Measurements from ENCODE around the gene MXRA8.
"Not testable (repeated sequence)": the region's sequence is repeated elsewhere in the genome, so short reads cannot be mapped to it uniquely, and the experiment has no call there.

Gene MXRA8

DNA sequence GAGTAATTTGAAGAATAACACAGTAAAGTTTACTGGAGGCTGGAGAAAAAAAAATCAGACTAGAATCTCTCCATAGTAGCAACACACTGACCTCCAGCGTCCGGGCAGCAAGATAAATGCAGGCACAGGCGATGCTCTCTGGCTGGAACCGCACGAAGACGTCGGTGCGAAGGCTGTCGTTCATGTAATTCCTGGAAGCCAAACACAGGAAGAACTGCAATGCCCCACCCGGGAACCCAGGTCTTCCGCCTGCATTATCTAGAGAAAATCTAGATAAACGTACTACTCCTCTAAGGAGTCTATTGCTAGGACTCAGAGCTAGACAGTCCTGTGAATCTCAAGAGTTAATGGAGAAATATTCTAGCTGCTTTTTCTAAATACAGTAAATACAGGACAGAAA, 32.3 kb upstream of the MXRA8 start:
- no peak for DNase-seq

DNA sequence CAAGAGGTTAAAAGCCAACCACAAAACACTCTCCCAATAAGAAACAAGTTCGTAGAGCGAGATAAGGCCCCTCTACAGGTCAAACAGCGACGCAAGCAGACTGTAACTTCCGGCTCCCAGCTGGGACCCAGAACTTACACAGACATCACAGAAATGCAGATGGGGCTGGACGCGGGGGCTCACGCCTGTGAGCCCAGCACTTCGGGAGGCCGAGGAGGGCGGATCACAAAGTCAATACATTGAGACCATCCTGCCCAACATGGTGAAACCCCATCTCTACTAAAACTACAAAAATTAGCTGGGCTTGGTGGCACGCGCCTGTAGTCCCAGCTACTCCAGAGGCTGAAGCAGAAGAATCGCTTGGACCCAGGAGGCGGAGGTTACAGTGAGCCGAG, 29.7 kb upstream of the MXRA8 start:
- no peak for DNase-seq

DNA sequence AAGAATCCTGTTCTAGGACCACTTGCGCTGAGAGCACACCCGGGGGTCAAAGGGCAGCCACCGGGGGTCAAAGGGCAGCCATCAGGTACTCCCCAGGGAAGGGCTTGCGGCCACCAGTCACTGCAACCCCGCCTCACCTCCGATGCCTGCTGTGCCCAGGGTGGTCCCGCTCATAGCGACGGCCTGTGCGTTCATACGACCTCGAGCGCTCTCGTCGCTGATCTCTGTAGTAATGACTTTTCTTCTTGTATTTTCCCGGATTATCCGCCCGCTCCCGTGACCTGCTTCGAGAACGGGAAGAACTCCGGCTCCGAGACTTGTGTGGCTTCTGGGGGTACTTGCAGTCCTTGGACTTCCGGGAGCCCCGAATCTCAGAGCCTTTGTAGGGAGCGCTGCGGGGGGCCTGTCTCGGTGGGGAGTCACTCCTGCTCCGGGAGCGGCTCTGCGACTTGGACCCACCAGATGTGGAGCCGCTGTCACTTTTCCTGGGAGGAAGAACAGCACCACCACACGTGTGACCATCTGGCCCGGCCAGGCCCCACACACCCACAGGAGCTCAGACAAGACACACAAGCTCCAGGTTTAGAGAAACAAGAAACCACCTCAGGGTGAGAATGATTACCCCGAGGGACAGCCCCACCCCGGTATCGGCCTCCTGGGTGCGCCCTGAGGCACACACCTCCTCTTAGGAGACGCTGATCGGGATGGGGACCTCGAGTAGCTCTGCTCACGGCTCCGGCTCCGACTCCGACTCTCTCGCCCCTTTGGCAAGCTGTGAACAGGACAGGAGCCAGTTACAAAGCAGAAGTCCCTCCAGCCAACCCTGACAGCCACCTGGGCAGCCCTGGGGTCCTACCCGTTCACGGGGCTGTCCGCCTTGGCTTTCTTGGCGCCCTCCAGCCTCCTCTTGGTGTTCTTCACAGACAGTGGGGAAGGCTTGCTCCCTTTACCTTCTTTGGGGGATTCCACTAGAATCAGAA, 29.0 kb upstream of the MXRA8 start:
- DNase-seq: no peak

DNA sequence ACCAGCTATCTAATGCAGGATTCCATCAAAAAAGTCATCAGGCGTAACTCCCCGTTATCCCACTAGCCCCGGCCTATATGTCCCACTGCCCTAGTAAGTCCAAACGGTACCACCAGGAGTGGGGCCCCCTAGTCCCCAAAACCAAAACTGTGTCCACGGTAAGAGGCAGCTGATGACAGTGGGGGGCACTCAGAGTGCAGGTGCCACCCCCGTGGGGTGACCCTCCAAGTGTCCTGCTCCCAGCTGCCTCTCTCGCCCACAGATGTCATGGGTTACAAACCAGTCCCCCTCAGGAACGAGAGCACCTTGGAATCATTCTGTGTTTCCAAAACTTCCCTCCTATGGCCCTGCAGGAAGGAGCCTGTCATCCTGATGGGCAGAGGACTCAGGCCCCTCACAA, 27.6 kb upstream of the MXRA8 start:
- DNase-seq: no peak

DNA sequence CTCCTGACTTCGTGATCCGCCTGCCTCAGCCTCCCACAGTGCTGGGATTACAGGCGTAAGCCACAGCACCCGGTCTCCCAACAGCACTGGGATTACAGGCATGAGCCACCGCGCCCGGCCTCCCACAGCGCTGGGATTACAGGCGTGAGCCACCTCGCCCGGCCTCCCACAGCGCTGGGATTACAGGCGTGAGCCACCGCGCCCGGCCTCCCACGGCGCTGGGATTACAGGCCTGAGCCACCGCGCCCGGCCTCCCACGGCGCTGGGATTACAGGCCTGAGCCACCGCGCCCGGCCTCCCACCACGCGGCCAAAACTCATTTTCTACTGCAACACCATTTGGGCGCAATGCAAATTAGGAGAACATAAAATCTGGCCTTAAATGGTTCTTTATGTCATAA, 27.0 kb upstream of the MXRA8 start:
- not testable (repeated sequence) for DNase-seq

DNA sequence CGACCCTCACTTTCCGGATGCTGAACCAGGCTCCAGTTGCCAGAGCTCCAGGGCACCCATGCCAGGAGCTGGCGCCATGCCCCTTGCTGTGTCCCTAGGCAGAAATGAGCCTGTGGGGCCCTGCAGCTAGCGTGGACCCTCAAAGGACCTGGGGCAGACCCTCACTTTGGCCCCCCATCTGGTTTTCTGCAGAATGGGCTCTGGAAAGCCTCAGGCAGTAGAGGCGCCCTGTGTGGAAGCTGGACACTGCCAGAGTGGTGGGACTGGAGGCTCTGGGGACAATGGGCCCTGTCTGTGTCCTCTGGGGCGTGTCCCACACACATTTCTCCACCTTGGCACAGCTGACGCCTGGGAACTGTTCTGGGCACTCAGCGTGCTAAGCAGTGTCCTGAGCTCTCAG, 22.9 kb upstream of the MXRA8 start:
- DNase-seq: no peak

DNA sequence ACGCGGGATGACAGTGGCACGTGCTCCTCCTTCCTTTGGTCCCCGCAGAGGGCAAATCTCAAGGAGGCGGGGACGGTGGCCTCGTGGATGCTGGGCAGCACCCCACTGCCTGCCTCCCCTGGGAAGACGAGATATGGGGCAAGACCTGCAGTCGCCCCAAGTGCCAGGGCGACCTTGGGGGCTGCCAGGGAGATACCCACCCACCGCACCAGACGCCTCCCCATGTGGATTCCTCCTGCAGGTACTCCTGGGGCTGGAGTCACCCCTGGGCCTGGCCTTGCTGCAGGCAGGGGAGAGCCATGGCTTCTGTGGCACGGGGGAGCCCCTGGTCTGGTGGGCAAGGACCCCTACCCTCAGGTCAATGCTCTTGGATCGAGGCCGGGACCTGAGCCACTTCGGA, 22.5 kb upstream of the MXRA8 start:
- DNase-seq: no peak

DNA sequence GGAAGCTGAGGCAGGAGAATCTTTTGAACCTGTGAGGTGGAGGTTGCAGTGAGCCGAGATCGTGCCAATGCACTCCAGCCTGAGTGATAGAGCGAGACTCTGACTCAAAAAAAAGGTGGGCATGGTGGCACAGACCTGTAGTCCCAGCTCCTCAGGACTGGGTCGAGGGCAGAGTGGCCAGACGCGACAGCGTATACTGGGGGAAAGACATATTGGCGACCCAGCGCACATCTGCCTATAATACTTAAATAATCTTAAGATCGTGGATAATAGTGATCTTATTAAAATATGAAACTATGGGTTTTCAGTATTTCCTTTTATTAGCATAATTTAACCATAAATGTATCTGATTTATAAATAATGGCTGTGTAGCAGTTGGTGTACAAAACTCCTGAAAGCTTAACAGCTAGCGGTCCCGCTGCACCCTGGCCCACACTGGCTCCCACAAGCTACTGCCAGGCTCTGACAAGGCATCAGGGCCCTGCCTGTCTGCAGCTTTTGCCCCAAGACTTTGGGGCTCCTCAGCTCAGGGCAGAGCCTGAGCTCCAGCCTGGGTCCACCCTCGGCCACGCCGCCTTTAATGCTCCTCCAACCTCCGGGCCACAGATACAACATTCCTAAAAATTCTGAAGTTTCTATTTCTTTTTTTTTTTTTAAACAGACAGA, 19.3 kb upstream of the MXRA8 start:
- no peak for DNase-seq

DNA sequence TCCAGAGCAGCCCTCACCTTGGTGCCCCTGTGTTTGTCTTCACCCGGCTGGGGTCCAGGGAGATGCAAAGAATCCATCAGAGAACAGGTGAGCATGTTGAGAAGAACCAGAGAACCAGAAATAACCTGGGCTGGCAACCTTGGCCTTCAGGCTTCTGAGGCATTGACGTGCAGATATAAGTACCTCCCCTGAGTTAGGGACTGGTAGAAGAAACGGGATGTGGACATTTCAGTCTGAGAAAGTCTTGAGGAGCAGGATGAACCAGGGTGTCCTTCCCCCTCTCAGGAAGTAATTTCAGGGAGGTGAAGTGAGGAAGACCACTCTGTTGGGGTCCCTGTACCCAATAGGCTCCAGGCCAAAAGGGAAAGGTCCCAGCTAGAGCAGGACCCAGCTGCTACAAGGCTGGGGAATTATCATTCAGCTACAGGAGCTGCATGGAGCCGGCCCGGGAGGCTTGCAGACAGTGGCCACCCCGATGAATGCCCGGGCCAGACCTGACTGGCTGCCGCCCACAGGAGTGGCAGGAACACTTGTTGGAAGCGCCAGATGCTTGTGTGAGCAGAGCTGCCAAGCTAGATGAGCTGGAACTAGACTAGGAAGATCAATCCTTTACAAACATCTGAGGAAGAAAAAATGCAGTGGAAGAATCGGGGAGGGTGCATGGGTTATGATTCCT, 18.3 kb upstream of the MXRA8 start:
- no peak for DNase-seq

DNA sequence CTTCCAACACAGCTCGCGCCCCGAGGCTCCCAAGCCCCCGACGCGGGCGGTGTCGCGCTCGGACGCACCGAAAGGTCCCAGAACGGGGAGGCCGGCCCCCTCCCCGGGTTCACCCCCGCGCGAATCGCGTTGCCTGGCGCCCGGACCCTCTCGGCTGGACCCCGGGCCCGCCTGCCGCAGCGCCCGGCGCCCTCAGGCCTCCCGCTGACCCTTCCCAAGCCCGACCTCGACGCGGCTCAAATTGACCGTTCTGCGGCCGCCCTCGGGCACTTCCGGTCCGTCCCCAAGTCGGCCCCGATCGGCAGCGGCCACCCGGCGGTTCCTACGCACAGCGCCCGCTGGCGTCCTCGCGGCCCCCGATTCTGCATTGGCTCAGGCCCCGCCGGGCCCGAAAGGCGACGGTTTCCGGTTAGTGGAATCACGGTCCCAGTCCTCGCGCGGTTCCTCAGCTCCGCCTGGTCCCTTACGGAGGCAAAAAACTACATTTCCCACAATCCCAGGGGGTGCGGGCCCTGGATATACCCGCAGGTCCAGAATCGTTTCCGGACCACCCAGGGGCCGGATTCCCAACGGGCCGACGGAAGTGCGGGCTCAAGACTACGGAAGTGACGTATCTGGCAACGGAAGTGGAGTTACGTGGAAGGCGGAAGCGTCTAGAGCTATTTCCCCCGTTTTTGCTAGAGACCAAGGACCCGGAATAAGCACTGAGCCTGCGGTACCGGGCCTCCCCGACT, 16.7 kb upstream of the MXRA8 start, which contains the start of gene AURKAIP1:
Gene AURKAIP1 (minus strand): TSS at position 279 of the 734 bp plus-strand sequence. CDS start 451 bp downstream, outside the sequence.
- DNase-seq: peak; percentile 99

DNA sequence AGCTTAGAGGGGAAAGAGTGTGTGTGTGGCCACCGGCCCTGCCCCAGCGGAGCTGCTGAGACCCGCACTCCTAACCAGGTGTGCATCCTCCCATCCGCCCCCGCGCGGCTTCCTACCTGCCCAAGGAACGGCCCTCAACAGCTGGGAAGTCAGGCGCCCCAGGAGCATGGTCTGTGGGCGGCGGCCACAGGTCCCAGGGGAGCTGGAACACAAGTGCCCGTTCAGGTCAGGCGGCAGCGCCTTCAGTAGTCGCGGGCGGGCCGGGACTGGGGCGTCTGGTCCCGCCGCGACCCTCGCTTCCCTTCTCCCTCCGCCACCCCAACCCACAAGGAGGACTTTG, 16.2 kb upstream of the MXRA8 start:
- DNase-seq: no peak

DNA sequence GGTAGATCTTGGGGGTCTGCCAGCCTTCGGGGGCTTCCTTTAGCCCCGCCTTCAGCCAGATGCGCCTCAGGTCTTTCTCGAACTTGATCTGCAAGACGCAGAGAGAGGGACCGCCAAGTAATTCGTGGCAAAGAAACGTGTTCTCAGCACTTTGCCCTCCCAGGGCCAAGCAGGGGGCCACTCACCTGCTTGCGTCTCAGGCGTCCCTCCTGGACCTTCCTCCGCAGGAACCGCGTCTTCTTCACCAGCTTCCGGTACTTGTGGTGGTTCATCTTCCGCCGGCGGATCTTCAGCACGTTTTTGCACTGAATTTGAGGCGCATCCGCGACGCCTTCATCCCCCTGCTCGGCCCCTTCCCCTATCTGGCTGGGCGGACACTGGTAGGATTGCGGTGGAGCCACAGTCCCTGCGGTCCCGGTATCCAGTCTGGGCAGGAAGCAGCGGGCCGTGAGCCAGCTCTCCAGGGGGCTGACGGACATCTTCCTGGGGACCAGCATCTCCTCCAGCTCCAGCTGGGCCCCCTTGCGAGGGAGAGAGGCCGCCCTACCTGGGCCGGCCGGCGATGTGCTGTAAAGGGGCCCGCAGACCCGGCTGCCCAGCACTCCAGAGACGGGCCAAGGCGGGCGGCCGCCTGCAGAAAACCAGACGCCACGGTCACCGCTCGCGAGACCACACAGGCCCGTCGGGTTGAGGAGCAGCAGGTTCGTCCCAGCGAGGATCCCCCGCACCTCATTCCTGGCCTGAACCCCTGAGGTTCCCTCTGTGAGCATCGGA, 15.6 kb upstream of the MXRA8 start:
- DNase-seq: no peak

DNA sequence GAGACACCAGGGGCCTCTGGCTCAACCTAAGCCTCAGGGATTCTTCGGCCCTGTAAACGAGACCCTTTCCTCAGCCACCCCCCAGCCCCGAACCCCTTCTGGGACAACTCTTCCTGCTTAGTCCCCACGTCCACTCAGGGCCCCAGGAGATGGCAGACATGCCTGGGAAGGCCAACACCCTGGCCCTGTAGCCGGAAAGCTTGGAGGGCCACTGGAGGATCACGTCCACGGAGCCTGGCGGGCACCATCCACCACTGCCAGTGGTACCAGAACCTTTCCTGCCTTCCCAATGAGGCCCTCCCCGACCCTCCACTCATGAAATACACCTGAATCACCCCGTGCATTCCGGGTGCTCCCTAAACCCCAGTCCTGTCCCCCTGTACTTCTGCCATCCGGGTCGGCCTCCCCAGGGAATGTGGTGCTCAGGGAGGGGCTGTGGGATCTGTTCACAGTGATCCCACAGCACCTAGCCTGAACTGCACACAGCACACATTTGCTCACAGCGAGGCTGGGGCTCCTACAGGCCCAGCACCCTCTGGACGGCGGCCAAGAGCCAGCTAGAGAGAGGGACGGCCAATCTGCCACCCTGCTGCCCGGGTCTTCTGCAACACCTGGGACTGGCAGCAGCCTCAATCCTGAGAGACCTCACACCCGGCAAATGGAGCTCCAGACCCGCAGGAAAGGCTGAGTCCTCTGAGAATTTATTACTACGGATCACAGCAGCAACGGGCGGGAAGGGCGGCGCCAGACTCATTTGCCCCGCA, 14.9 kb upstream of the MXRA8 start:
- no peak for DNase-seq

DNA sequence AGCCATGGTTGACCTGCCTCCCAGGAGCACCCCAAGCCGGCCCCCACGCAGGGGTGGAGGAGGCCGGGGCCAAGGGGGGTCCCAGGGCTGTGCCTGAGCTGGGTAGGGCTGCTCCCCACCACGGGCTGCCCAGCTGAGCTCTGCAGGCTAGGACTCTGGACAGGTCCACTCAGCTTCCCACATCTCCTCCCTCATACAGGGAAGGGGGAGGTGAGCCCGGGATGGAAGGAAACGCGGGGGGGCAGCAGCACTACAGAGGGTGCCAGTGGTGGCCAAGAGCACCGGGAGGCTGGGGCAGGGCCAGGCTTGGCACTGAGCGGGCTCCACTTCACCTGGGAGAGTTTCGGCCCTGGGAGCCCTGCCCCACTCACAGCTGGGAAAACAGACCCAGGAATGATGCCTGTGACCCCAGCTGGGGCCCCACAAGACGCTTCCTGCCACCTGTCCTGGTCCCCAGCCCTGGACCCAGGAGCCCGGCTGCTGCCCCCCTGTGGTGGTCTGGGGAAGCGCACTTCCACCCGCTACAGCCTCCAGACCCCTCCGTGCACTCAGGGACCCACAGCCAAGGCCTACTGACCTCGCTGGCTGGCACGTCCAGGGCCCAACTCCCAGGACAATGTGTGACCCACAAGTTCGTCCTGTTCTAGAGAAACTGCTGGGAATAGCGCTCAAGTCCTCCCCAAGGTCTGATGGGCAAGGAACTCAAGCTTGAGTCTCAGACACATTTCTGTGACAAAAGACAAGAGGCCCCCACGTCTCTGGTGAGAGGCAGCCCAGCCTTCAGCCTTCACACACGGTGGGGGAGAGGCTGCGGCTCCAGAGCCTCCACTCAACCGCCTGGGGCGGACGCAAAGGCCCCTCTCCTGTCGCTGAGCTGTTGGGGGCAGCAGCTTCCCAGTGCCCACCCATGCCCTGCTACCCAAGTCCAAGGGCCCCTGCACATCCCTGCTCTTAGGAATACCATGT, 13.7 kb upstream of the MXRA8 start:
- peak; percentile 77 to 87 for DNase-seq

DNA sequence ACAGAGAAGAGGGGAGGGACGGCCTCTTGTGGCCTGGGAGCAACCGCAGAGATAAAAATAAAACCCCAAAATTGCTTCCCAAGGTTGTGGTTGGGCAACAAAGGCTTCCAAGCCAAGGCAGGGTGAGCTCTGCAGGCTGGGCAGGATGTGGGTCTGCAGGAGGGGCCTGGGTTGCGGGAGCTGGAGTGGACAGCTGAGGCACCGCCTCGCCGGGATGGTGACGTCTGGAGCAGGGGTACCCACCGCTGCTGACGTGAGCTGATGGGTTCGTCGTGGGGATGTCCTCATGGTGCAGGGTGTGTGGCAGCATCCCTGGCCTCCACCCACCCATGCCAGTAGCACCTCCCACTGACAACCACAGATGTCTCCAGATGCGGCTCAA, 13.0 kb upstream of the MXRA8 start:
- no peak for DNase-seq

DNA sequence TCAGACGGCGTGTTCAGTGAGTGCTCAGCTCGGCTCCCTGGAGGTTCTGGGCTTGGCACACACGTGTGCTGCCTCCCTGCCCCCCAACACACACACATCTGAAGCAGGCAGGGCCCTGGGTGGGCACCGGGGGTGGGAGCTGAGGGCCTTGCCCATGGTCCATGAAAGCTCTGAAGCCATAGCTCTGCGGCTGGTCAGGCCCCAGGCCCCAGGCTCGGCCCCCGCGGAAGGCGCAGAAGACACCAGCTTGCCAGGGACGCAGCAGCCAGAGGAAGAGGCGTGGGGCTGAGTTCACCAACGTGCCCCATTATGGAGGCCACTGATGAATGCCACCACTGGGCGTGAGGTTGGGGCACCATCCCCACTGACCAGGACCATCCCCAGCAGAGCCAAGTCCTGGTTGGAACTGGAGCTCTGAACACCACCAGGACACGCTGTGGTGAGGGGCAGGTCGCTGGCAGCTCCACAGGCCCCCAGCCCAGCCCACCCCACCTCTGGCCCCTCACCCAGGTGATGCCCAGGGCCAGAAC, 12.5 kb upstream of the MXRA8 start:
- no peak for DNase-seq

DNA sequence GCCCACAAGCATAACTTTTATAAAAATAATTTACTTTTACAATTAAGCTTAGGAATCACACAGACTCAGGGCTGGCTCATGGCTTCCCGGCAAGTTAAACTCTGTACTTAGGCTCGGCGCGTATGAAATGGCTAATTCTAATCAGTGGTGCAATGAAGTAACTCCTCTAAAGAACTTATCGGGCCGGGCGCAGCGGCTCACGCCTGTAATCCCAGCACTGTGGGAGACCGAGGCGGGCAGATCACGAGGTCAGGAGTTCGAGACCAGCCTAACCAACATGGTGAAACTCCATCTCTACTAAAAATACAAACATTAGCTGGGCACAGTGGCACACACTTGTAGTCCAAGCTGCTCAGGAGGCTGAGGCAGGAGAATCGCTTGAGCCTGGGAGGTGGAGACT, 11.7 kb upstream of the MXRA8 start:
- DNase-seq: not testable (repeated sequence)

DNA sequence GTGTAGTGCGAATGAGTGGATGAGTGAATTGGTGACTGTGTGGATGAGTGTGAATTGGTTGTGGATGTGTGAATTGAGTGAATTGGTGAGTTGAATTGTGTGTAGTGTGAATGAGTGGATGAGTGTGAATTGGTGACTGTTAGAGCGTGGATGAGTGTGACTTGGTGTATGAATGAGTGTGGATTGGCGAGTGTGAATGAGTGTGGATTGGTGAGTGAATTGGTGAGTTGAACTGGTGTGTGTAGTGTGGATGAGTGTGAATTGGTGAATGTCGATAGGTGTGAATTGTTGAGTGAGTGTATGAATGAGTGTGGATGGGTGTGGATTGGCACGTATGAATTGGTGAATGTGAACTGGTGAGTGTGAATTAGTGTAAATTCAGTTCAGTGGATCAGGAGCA, 9.0 kb upstream of the MXRA8 start:
- DNase-seq: no peak

DNA sequence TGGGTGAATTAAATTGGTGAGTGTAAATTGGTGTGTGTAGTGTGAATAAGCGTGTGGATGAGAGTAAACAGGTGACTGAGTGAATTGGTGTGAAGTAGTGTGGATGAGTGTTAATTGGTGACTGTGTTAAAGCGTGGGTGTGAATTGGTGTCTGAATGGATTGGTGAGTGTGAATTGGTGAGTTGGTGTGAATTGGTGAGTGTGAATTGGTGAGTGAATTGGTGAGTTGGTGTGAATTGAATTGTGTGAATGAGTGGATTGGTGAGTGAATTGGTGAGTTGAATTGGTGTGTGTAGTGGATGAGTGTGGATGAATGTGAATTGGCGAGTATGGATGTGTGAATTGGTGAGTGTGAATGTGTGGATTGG, 8.3 kb upstream of the MXRA8 start:
- no peak for DNase-seq
